PC-9 (cell line): ENCODE results near the gene HAND1. TPM values are rescaled to one million over a fixed set of nuclear protein-coding genes. Genes with fewer than 3 reads are reported as not detected.

ENCODE experiments used
- BruUV-seq: library from RNA; stranded (reverse); fragments of 400-500 nt; replicated peaks from 2 replicates; lab custom pipeline; 2021; lab: Mats Ljungman, UMichigan
- CTCF ChIA-PET: fragments of 300-600 bp; sonication (Branson Sonifier 250); formaldehyde crosslinking; loops from one replicate; lab custom pipeline; 2022; ENCODE audit warnings: antibody characterized with exemption; lab: Charles Lee
- POLR2A ChIA-PET: fragments of 300-600 bp; sonication (Branson Sonifier 250); formaldehyde crosslinking; loops from one replicate; lab custom pipeline; 2022; ENCODE audit warnings: antibody characterized with exemption; ENCODE audit not compliant: unreplicated experiment; lab: Charles Lee
- DNase-seq, 2 experiments: peaks; one replicate each; pipeline versions ENCODE4 v3.0.0 to v3.0.0-alpha.2; 2015 to 2022; ENCODE audit warnings: mixed read lengths in 1 of 2
- H2AFZ ChIP-seq: fragments of 200-600 bp; sonication (generic); 2 replicates; pipeline ENCODE4 v1.8.1; 2017; ENCODE audit warnings: antibody characterized with exemption
- H3F3A ChIP-seq: fragments of 200-600 bp; sonication (generic); 2 replicates; pipeline ENCODE4 v1.8.1; 2017; ENCODE audit warnings: antibody characterized with exemption, mild to moderate bottlenecking, low read depth; ENCODE audit not compliant: insufficient read depth
- H3K27ac ChIP-seq: fragments of 200-600 bp; sonication (generic); 2 replicates; pipeline ENCODE4 v1.6.1; 2016; ENCODE audit warnings: mixed run types
- H3K27me3 ChIP-seq: fragments of 200-600 bp; sonication (generic); 2 replicates; pipeline ENCODE4 v1.6.1; 2016; ENCODE audit warnings: low read depth, mixed run types; ENCODE audit not compliant: insufficient read depth
- H3K36me3 ChIP-seq: fragments of 200-600 bp; sonication (generic); 2 replicates; pipeline ENCODE4 v1.6.1; 2016; ENCODE audit warnings: low read depth, mixed run types
- H3K4me1 ChIP-seq: fragments of 200-600 bp; sonication (generic); replicated peaks from 2 replicates; pipeline ENCODE4 v1.6.1; 2016; ENCODE audit warnings: mixed run types; ENCODE audit not compliant: insufficient read depth
- H3K4me2 ChIP-seq: fragments of 200-600 bp; sonication (generic); 2 replicates; pipeline ENCODE4 v1.6.1; 2017; ENCODE audit warnings: mixed run types
- H3K4me3 ChIP-seq: fragments of 200-600 bp; sonication (generic); 2 replicates; pipeline ENCODE4 v1.6.1; 2016; ENCODE audit warnings: mixed run types
- H3K79me2 ChIP-seq: fragments of 200-600 bp; sonication (generic); 2 replicates; pipeline ENCODE4 v1.6.1; 2017; ENCODE audit warnings: low read depth, mixed run types
- H3K9me2 ChIP-seq: fragments of 200-600 bp; sonication (generic); 2 replicates; pipeline ENCODE4 v1.8.1; 2017; ENCODE audit warnings: mild to moderate bottlenecking; ENCODE audit not compliant: insufficient read depth
- H3K9me3 ChIP-seq: fragments of 200-600 bp; sonication (generic); 2 replicates; pipeline ENCODE4 v1.8.1; 2016; ENCODE audit warnings: low read depth; ENCODE audit not compliant: insufficient read depth
- H4K20me1 ChIP-seq: fragments of 200-600 bp; sonication (generic); 2 replicates; pipeline ENCODE4 v1.8.1; 2017; ENCODE audit not compliant: insufficient read depth
- EZH2 ChIP-seq: fragments of 200-600 bp; sonication (generic); IDR thresholded peaks from 2 replicates; pipeline ENCODE4 v1.8.0; 2017; ENCODE audit warnings: antibody characterized with exemption, low read depth
- intact Hi-C: fragments of 100-400 bp; cut with micrococcal nuclease; formaldehyde crosslinking; loops from one replicate; pipeline ENCODE4 v1.10.0; 2022; ENCODE audit not compliant: unreplicated experiment
- total RNA-seq: library from RNA; stranded (reverse); gene quantifications from 2 replicates; pipeline ENCODE4 v1.2.3, GENCODE V29; 2021
- TF ChIP-seq, protein P1 (sequence below): fragments of 200-600 bp; sonication (generic); conservative IDR thresholded peaks from 2 replicates; pipeline ENCODE4 v1.6.1; 2017; ENCODE audit warnings: mixed run types, antibody characterized with exemption, mild to moderate bottlenecking, moderate library complexity

Gene HAND1
- total RNA-seq, 1 experiment from 2014 or later, result not detected

DNA sequence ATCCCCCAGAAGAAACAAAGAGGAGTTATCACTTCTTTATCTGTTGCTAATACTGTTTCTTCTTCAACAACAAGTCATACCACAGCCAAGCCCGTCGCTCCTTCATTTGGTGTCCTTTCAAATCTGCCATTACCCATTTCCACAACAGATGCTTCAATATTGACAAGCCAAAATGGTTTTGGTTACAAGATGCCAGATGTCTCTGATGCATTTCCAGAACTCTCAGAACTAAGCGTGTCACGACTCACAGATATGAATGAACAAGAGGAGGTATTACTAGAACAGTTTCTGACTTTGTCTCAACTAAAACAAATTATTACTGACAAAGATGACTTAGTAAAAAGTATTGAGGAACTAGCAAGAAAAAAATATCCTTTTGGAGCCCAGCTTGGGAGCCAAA is 16.0 kb upstream of the HAND1 start:
- Histone ChIP-seq H3K4me2 (no peak overlapping the region), H3K36me3 (no peaks in the 10 kb centered on the region), H2AFZ (no peak overlapping the region), H3K79me2 (no peaks in the 10 kb centered on the region), H3K27ac (no peak overlapping the region), H4K20me1 (no peaks in the 10 kb centered on the region), H3K9me2 (0 out of 2 replicates have a peak, but pooled peaks cover 3% of the 10 kb centered on the region), H3K9me3 (no peaks in the 10 kb centered on the region), H3K4me1 (no peaks in the 10 kb centered on the region), H3K27me3 (peaks cover 6% of the 10 kb centered on the region; the same call in 1 of the 2 replicates), H3K4me3 (no peak overlapping the region), H3F3A (no peaks in the 10 kb centered on the region)
- TF ChIP-seq EZH2, result no peak
- TF ChIP-seq, protein P1, sequence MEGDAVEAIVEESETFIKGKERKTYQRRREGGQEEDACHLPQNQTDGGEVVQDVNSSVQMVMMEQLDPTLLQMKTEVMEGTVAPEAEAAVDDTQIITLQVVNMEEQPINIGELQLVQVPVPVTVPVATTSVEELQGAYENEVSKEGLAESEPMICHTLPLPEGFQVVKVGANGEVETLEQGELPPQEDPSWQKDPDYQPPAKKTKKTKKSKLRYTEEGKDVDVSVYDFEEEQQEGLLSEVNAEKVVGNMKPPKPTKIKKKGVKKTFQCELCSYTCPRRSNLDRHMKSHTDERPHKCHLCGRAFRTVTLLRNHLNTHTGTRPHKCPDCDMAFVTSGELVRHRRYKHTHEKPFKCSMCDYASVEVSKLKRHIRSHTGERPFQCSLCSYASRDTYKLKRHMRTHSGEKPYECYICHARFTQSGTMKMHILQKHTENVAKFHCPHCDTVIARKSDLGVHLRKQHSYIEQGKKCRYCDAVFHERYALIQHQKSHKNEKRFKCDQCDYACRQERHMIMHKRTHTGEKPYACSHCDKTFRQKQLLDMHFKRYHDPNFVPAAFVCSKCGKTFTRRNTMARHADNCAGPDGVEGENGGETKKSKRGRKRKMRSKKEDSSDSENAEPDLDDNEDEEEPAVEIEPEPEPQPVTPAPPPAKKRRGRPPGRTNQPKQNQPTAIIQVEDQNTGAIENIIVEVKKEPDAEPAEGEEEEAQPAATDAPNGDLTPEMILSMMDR, result no peak
- no peak for DNase-seq
- ChIA-PET CTCF (no interaction called here), POLR2A (no interaction called here)
- no TSS peak for BruUV-seq
- intact Hi-C loops, result loop anchor here (10.0 kb wide), 1 partner anchor 659 kb away; no protein-coding TSS in a partner anchor

- no peaks in the 10 kb centered on the region for H3F3A ChIP-seq
- H3K36me3 ChIP-seq, result no peaks in the 10 kb centered on the region
- H3K9me3 ChIP-seq, result no peaks in the 10 kb centered on the region
- peaks cover 6% of the 10 kb centered on the region; the same call in 1 of the 2 replicates for H3K27me3 ChIP-seq
- H3K4me2 ChIP-seq, result no peak overlapping the region
- BruUV-seq, result no TSS peak
- no peaks in the 10 kb centered on the region for H3K4me1 ChIP-seq
- no peaks in the 10 kb centered on the region for H3K79me2 ChIP-seq
- ChIA-PET POLR2A (no interaction called here), CTCF (no interaction called here)
- no peak for DNase-seq
- no peak overlapping the region for H3K4me3 ChIP-seq
- H2AFZ ChIP-seq, result no peak overlapping the region
- no peak for TF ChIP-seq EZH2
- TF ChIP-seq, protein P1, result no peak
- intact Hi-C loops, result loop anchor here (10.0 kb wide), 1 partner anchor 658 kb away; no protein-coding TSS in a partner anchor
- H3K27ac ChIP-seq, result no peak overlapping the region
- no peaks in the 10 kb centered on the region for H4K20me1 ChIP-seq
- 0 out of 2 replicates have a peak, but pooled peaks cover 3% of the 10 kb centered on the region for H3K9me2 ChIP-seq
These were observed 15.2 kb upstream of the HAND1 start for GRCh38 chr5:154493274-154493673.

DNA sequence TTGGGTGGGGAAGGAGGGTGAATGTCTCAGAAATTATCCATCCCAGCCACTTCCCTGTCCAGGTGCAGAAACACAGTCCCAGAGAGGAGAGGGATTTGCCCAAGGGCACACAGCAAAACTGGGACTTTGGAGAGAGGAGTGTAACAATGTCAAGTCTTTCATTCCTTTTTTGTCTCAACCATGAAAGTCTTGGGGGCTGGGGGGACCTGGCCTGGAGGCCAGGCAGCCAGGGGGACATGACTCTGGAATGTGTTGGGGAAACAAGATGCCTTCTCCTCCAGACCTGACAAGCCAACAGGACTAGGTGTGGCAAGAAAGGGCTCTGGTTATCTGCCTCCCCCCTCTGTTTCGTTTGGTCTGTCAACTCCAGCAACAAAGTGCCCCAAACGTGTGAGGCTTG is 13.9 kb upstream of the HAND1 start:
- intact Hi-C loops, result loop anchor here (10.0 kb wide), 1 partner anchor 657 kb away; no protein-coding TSS in a partner anchor
- TF ChIP-seq, protein P1, result no peak
- TF ChIP-seq EZH2, result no peak
- POLR2A ChIA-PET, result no interaction called here
- Histone ChIP-seq H3K27ac (no peak overlapping the region), H3K9me3 (no peaks in the 10 kb centered on the region), H3K4me2 (no peak overlapping the region), H3K4me1 (no peaks in the 10 kb centered on the region), H3K36me3 (no peaks in the 10 kb centered on the region), H4K20me1 (no peaks in the 10 kb centered on the region), H2AFZ (no peak overlapping the region), H3K79me2 (no peaks in the 10 kb centered on the region), H3F3A (no peaks in the 10 kb centered on the region), H3K4me3 (no peak overlapping the region), H3K27me3 (peaks cover 10% of the 10 kb centered on the region), H3K9me2 (0 out of 2 replicates have a peak, but pooled peaks cover 3% of the 10 kb centered on the region)
- CTCF ChIA-PET, result no interaction called here
- no peak for DNase-seq
- BruUV-seq, result no TSS peak
